GM18508 (cell line): ENCODE results near the gene PITPNM2.

Source experiments
- ATAC-seq: cut with Tn5 transposase; IDR thresholded peaks from one replicate; pipeline ENCODE4 v1.9.1; 2021; ENCODE audit warnings: moderate number of reproducible peaks; ENCODE audit not compliant: insufficient read depth, unreplicated experiment

The PITPNM2 gene

DNA sequence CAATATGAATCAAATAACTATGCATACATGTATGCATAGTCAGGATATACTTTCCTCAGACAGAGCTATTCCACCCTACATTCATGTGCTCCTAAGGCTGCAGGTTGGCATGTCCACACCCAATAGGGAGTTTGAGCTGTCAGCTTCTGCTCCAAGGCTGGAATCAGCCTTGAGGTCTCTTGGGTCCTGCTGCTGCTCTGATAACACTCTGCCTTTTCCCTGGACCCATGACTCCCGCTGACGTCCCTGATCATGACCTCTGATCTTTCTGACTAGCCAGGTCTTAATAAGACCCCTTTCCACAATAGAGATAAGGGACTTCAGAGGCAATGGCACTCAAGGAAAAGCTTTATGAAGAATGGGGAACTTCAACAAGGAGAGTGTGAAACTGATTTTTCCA lies 5.7 kb downstream of the PITPNM2 start:
- no peak for ATAC-seq

DNA sequence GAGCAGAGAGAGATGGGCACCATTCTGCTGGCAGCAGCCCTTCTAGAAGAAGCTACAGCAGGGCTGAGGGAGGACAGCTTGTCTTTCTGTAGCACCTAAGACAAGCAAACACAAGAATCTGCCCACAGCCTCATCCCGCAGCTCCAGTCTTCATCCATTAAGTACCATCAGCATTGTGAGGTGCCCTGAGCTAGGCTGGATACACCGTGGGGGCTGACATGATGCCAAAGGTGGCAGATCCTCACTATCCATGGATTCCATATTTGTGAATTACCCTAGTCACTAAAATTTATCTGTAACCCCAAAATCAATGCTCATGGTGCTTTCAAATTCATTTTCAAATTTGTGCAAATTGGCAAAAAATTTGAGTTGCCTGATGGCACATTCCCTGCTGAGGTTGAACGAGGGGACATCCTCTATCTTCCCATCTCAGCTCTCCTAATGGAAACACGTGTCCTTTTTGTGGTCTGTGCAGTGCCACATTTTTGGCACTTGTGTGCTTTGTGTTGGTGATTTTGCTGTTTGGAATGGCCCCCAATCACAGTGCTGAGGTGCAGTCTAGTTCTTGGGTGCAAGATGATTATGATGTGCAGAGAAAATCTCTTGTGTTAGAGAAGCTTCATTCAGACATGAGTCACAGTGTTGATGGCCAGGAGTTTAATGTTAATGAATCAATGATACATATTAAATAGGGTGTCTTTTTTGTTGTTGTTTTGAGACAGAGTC lies 7.0 kb downstream of the PITPNM2 start:
- ATAC-seq = no peak

GRCh38 chr12:123142921-123143735 lies 7.8 kb downstream of the PITPNM2 start:
- no peak for ATAC-seq

GRCh38 chr12:123142518-123142840 lies 8.4 kb downstream of the PITPNM2 start:
- no peak for ATAC-seq

- no peak for ATAC-seq
These were observed 9.0 kb downstream of the PITPNM2 start for GRCh38 chr12:123141615-123142517.

DNA sequence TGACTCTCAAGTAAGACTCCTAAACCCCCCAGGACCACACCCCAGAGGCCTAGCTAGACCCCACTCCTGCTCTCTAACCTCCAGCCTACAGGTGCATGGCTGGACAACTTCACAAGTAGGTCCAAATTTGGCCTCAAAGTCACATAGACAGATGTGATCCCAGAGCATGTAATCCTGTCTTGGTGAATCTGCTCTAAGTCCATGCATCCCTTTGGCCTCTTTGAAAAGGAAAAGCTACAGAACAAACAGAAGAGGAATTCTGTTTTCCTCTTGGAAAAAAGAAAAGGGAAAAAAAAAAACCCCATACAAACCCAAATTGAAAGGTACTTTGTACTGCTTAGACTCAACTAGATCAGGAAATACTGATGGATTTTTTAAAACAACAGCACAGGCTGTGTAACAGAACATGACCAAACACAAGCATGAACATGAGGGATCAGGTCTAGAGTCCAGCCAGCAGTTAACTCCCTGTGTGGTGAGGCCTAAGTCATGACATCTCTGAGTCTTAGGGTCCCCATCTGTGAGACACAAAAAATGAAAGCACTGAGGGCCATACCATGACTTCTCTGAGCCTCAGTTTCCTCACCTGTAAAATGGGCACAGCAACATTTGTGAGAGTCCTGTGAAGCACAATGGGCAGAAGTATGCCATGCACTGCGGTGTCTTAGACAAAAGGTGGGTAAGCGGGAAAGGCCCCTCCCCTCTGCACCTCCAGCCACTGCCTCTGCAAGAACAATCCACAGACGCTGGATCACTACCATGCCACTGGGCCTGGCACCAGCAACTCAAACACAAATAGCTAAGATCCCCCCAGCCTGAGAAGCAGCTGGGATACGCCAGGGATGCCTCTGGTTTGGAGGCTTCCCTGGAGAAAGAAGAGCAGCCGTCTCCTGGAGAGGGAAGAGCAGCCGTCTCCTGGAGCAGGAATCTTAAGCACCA lies 9.9 kb downstream of the PITPNM2 start:
- ATAC-seq = no peak

- ATAC-seq = no peak
These were observed 10.8 kb downstream of the PITPNM2 start for GRCh38 chr12:123139926-123140675.

DNA sequence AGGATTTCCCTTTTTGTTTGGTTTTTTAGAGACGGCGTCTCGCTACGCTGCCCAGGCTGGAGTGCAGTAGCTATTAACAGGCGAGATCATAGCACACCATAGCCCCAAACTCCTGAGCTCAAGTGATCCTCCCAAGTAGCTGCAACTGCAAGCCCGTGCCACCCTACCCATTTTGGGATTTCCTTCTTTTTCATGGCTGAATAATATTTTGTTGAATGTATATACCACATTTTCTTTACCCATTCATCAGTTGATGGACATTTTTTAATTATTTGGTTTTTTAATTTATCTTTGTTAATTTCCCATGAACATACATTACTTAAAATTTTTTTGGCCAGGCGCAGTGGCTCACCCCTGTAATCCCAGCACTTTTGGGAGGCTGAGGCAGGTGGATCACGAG lies 15.2 kb downstream of the PITPNM2 start:
- ATAC-seq = no peak

DNA sequence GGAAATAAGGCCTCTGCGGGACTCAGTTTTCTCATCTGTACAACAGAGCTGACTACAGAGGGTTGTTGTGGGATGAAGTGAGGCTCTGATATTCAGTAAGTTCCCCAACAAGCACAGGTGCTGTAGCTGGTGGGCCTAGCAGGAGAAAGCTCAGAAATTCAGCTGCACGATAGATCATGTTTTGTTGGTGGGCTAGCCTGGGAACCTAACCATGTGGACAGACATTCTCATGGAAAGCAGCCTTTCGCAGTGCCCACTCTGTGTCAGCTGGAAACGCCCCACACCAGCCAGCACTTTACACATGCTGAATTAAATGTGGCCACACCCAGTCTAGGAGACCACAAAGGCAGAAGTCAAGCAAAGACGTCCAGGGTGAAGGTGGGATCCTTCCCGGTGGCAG lies 16.1 kb downstream of the PITPNM2 start:
- ATAC-seq = no peak

DNA sequence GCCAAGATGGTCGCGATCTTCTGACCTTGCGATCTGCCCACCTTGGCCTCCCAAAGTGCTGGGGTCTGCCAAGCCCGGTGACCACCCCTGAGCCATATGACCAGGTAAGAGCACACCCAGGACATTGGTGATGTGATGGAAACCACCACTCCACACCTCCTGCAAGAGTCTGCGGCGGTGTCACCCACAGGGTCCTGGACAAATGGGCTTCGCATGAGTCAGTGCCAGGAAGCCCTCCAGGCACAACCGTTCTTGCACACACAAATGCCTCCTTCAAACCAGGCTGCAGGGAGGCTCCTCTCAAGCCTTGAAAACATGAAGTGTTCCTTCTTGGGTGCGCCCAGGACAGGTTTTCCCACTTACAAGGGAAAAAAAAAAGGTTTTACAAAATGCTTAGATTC lies 16.6 kb downstream of the PITPNM2 start:
- no peak for ATAC-seq

DNA sequence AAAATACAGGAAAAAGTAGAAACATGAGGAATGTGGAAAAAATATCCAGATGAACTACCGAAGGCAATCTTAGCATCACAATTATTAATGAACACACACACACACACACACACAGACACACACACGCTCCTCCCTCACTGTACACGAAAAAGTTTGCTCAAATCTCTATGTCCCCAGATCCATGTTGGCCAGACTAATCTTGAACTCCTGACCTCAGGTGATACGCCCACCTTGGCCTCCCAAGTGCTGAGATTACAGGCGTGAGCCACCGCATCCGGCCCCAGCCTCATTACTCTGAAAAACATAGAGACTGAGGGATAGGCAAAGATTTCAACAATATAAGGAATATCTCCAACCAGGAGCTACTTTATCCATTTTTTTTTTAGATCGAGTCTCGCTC lies 17.2 kb downstream of the PITPNM2 start:
- ATAC-seq = no peak

GRCh38 chr12:123132951-123133619 lies 17.8 kb downstream of the PITPNM2 start:
- ATAC-seq = no peak

GRCh38 chr12:123131879-123132402 lies 18.9 kb downstream of the PITPNM2 start:
- ATAC-seq = no peak

DNA sequence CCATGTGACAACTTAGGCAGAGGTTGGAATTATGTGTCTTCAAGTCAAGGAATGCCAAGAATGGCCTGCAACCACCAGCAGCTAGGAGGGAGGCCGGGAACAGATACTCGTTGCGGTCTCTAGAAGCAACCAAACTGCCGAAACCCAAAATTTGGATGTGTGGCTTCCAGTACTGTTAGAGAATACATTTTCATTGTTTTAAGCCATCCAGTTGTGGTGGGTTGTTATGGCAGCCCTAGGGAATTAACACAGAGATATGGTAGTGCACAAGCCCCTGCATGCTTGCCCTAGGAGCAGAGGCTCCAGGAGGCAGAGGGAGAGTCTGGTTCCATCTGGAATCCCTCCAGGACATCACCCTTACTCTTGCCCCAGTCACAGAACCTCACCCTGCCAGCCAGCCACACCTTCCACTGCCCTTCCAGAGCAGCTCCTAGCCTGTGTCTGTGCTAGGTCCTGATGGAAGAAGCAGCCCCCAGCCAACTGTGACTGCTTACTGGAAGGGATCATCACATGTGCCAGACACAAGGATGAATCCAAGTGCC lies 19.5 kb downstream of the PITPNM2 start:
- ATAC-seq = no peak

DNA sequence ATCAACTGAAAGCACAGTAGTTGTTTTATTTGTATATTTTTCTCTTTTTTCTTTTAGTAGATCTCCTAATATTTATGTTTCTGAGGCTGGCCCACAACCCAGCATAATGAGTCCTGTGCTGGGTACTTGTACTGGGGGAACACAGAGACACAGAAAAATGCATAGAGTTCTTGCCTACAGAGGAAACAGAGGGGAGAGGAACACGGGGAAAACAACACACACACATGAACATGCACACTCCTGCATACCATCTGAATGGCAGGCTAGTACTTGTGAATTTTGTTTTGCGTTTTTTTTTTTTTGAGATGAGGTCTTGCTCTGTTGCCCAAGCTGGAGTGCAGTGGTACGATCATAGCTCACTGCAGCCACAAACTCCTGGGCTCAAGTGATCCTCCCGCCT lies 21.3 kb downstream of the PITPNM2 start:
- ATAC-seq = no peak

GRCh38 chr12:123127182-123127495 lies 23.8 kb downstream of the PITPNM2 start:
- no peak for ATAC-seq

GRCh38 chr12:123126294-123127181 lies 24.4 kb downstream of the PITPNM2 start:
- no peak for ATAC-seq
